IMR-90 (cell line): ENCODE results near the gene PLA2G2D. TPM values are rescaled to one million over a fixed set of nuclear protein-coding genes. Genes with fewer than 3 reads are reported as not detected.

Experiments
- ATAC-seq: fragments of 200-7000 bp; cut with Tn5 transposase; 2 replicates; pipeline ENCODE4 v1.9.1; 2020; ENCODE audit warnings: low read depth, mild to moderate bottlenecking, moderate library complexity
- BruUV-seq: library from RNA; stranded (reverse); fragments of 400-500 nt; replicated peaks from 2 replicates; lab custom pipeline; 2021; lab: Mats Ljungman, UMichigan
- CTCF ChIA-PET: fragments of 300-600 bp; formaldehyde crosslinking; extraction: SDS; loops from one replicate; lab custom pipeline; 2021; ENCODE audit warnings: antibody characterized with exemption; lab: Yijun Ruan, JAX
- POLR2A ChIA-PET: fragments of 300-600 bp; sonication (Branson Sonifier 250); formaldehyde crosslinking; loops from one replicate; lab custom pipeline; 2022; ENCODE audit warnings: antibody characterized with exemption; ENCODE audit not compliant: unreplicated experiment; lab: Charles Lee
- DNase-seq: peaks from one replicate; pipeline ENCODE4 v3.0.0; 2013
- H2AFZ ChIP-seq: replicated peaks from 2 replicates; pipeline ENCODE3; 2013; ENCODE audit warnings: low read length, mild to moderate bottlenecking; ENCODE audit not compliant: poor library complexity
- H2AK5ac ChIP-seq: 2 replicates; pipeline ENCODE4 v1.6.1; 2013; ENCODE audit warnings: low read depth, low read length, inconsistent platforms
- H2AK9ac ChIP-seq: replicated peaks from 2 replicates; pipeline ENCODE3; 2013; ENCODE audit warnings: mild to moderate bottlenecking, low read depth, low read length, moderate library complexity; ENCODE audit not compliant: poor library complexity
- H2BK120ac ChIP-seq: 2 replicates; pipeline ENCODE4 v1.6.1; 2013; ENCODE audit warnings: low read depth, low read length, inconsistent platforms
- H2BK15ac ChIP-seq: 3 replicates; pipeline ENCODE4 v1.6.1; 2013; ENCODE audit warnings: low read depth, low read length, inconsistent platforms
- H2BK20ac ChIP-seq: 2 replicates; pipeline ENCODE4 v1.6.1; 2013; ENCODE audit warnings: low read depth, mild to moderate bottlenecking, inconsistent platforms, low read length, moderate library complexity
- H2BK5ac ChIP-seq: 2 replicates; pipeline ENCODE4 v1.6.1; 2013; ENCODE audit warnings: mild to moderate bottlenecking, low read depth, low read length, inconsistent platforms; ENCODE audit not compliant: poor library complexity, severe bottlenecking
- H3K14ac ChIP-seq: replicated peaks from 2 replicates; pipeline ENCODE4 v1.6.1; 2013; ENCODE audit warnings: low read depth, low read length, inconsistent platforms
- H3K18ac ChIP-seq: 2 replicates; pipeline ENCODE4 v1.6.1; 2013; ENCODE audit warnings: low read depth, low read length, control low read depth
- H3K23ac ChIP-seq: 2 replicates; pipeline ENCODE4 v1.6.1; 2013; ENCODE audit warnings: low read depth, low read length, inconsistent platforms
- H3K27ac ChIP-seq: 2 replicates; pipeline ENCODE4 v1.5.1; 2013; ENCODE audit warnings: mild to moderate bottlenecking, control low read depth, low read length; ENCODE audit not compliant: insufficient read depth
- H3K27me3 ChIP-seq: 2 replicates; pipeline ENCODE4 v1.6.1; 2013; ENCODE audit warnings: low read length; ENCODE audit not compliant: control insufficient read depth, insufficient read depth
- H3K36me3 ChIP-seq: 2 replicates; pipeline ENCODE4 v1.6.1; 2013; ENCODE audit warnings: low read length, mixed read lengths; ENCODE audit not compliant: control insufficient read depth, insufficient read depth
- H3K4ac ChIP-seq: 2 replicates; pipeline ENCODE4 v1.6.1; 2013; ENCODE audit warnings: low read depth, low read length, inconsistent platforms
- H3K4me1 ChIP-seq: 2 replicates; pipeline ENCODE4 v1.6.1; 2013; ENCODE audit warnings: low read length, mixed read lengths; ENCODE audit not compliant: control insufficient read depth, insufficient read depth
- H3K4me2 ChIP-seq: 2 replicates; pipeline ENCODE4 v1.6.1; 2013; ENCODE audit warnings: low read depth, mild to moderate bottlenecking, control low read depth, low read length, moderate library complexity
- H3K4me3 ChIP-seq: 2 replicates; pipeline ENCODE4 v1.5.1; 2013; ENCODE audit warnings: low read depth, mild to moderate bottlenecking, control low read depth, low read length, moderate library complexity; ENCODE audit not compliant: insufficient read depth
- H3K56ac ChIP-seq: 2 replicates; pipeline ENCODE4 v1.6.1; 2013; ENCODE audit warnings: low read length, inconsistent platforms; ENCODE audit not compliant: insufficient read depth; ENCODE audit errors: extremely low read depth
- H3K79me1 ChIP-seq, 2 experiments: 2 replicates each; pipeline ENCODE4 v1.6.1; 2013; ENCODE audit warnings: low read length in 2 of 2, inconsistent platforms in 1 of 2, low read depth in 1 of 2
- H3K9ac ChIP-seq: 2 replicates; pipeline ENCODE4 v1.6.1; 2013; ENCODE audit warnings: low read depth, low read length, control low read depth
- H3K9me1 ChIP-seq: 2 replicates; pipeline ENCODE4 v1.6.1; 2013; ENCODE audit warnings: low read length, inconsistent platforms; ENCODE audit not compliant: insufficient read depth
- H3K9me3 ChIP-seq: 2 replicates; pipeline ENCODE4 v1.6.1; 2013; ENCODE audit warnings: low read length; ENCODE audit not compliant: control insufficient read depth, insufficient read depth
- H4K20me1 ChIP-seq: 2 replicates; pipeline ENCODE4 v1.6.1; 2013; ENCODE audit warnings: low read length, inconsistent platforms; ENCODE audit not compliant: insufficient read depth
- H4K5ac ChIP-seq: 2 replicates; pipeline ENCODE4 v1.6.1; 2013; ENCODE audit warnings: mild to moderate bottlenecking, low read depth, low read length, control low read depth
- H4K8ac ChIP-seq, 2 experiments: 2 replicates each; pipeline ENCODE4 v1.6.1; 2013; ENCODE audit warnings: low read depth in 2 of 2, low read length in 2 of 2, control low read depth in 1 of 2, inconsistent platforms in 1 of 2
- H4K91ac ChIP-seq: 2 replicates; pipeline ENCODE4 v1.6.1; 2013; ENCODE audit warnings: low read depth, low read length, inconsistent platforms; ENCODE audit not compliant: insufficient read depth
- BHLHE40 ChIP-seq: fragments of 150-350 bp; IDR thresholded peaks from 2 replicates; pipeline ENCODE4 v1.6.1; 2016; ENCODE audit warnings: mild to moderate bottlenecking, low read depth, low read length
- CHD1 ChIP-seq: IDR thresholded peaks from 2 replicates; pipeline ENCODE4 v1.6.1; 2012; ENCODE audit warnings: low read depth, low read length, improper control_type of control experiment
- CTCF ChIP-seq: conservative IDR thresholded peaks from 2 replicates; pipeline ENCODE4 v1.5.1; 2012; ENCODE audit warnings: mild to moderate bottlenecking, low read depth, low read length, improper control_type of control experiment
- MAFK ChIP-seq: IDR thresholded peaks from 2 replicates; pipeline ENCODE4 v1.6.1; 2012; ENCODE audit warnings: low read depth, low read length, improper control_type of control experiment
- MXI1 ChIP-seq: IDR thresholded peaks from 2 replicates; pipeline ENCODE4 v1.6.1; 2012; ENCODE audit warnings: low read depth, mild to moderate bottlenecking, low read length, moderate library complexity, borderline replicate concordance
- RAD21 ChIP-seq: IDR thresholded peaks from 2 replicates; pipeline ENCODE4 v1.6.1; 2012; ENCODE audit warnings: low read length, improper control_type of control experiment
- SMC3 ChIP-seq: fragments of 150-350 bp; IDR thresholded peaks from 2 replicates; pipeline ENCODE4 v1.6.1; 2016; ENCODE audit warnings: low read depth, mild to moderate bottlenecking, antibody characterized with exemption, low read length, moderate library complexity
- WGBS, 2 experiments: methylation state at CpG; one replicate each; pipeline versions ENCODE4 v1.1.5 to v1.1.7; 2013; ENCODE audit warnings: missing lambda C conversion rate in 2 of 2; ENCODE audit not compliant: insufficient read length in 1 of 2; ENCODE audit errors: extremely low coverage in 2 of 2; 5-methylcytosine and 5-hydroxymethylcytosine counted together
- dilution Hi-C: fragments of 300-500 bp; cut with HindIII; formaldehyde crosslinking; loops from one replicate; pipeline ENCODE4 v1.14.3; 2018; ENCODE audit warnings: low sequenced_read_pairs; ENCODE audit not compliant: unreplicated experiment
- in situ Hi-C: fragments of 300-500 bp; cut with MboI; formaldehyde crosslinking; loops from 3 replicates; pipeline ENCODE4 v1.14.3; 2019; ENCODE audit warnings: low sequenced_read_pairs, inconsistent platforms, mixed read lengths
- intact Hi-C: fragments of 100-400 bp; cut with micrococcal nuclease; formaldehyde crosslinking; loops from 2 replicates; pipeline ENCODE4 v1.10.0; 2022
- polyA plus RNA-seq, 3 experiments: library from polyadenylated mRNA; depleted of rRNA; stranded (reverse); fragments of >200 nt; gene quantifications; 2 replicates each; pipeline ENCODE4 v1.2.3, GENCODE V29; 2012; ENCODE audit warnings: low replicate concordance in 1 of 3
- total RNA-seq: library from RNA; depleted of rRNA; stranded (reverse); fragments of >200 nt; gene quantifications from 2 replicates; pipeline ENCODE4 v1.2.3, GENCODE V29; 2012

Gene PLA2G2D
- total and polyA plus RNA-seq, 2 of the 4 experiments (the other 2 are of a cell fraction), result not detected

GRCh38 chr1:20078711-20079110, 40.6 kb downstream of the PLA2G2D start:
- WGBS, 2 experiments, result 65% methylated on average over 2 of the region's 5 CpGs; no CpG with 5 or more reads in 1 of the 2 experiments

More at GRCh38 chr1:20078711-20079110, 40.6 kb downstream of the PLA2G2D start:
- H3K79me1 ChIP-seq, result no peaks in the 10 kb centered on the region
- H4K20me1 ChIP-seq, result no peaks in the 10 kb centered on the region
- H4K5ac ChIP-seq, result no peak overlapping the region
- intact Hi-C loops, result no loop called here
- H2BK20ac ChIP-seq, result no peak overlapping the region
- BruUV-seq, result no TSS peak
- ChIA-PET CTCF (no interaction called here), POLR2A (no interaction called here)
- H3K9ac ChIP-seq, result no peak overlapping the region
- ATAC-seq (no peak), DNase-seq (no peak)
- no peak overlapping the region for H2BK120ac ChIP-seq
- no peaks in the 10 kb centered on the region; the same call in 1 of the 2 replicates for H3K9me3 ChIP-seq
- H2BK15ac ChIP-seq, result no peak overlapping the region
- H2AK5ac ChIP-seq, result no peak overlapping the region
- no peak overlapping the region for H3K18ac ChIP-seq
- no peak overlapping the region for H4K8ac ChIP-seq
- dilution Hi-C loops, result no loop called here
- no peak overlapping the region for H3K4me2 ChIP-seq
- H2AFZ ChIP-seq, result no peak overlapping the region
- H3K27me3 ChIP-seq, result peaks cover 32% of the 10 kb centered on the region
- no peak overlapping the region for H2AK9ac ChIP-seq
- no peaks in the 10 kb centered on the region for H3K9me1 ChIP-seq
- TF ChIP-seq CTCF (no peak), SMC3 (no peak), BHLHE40 (no peak), RAD21 (no peak), MAFK (no peak), MXI1 (no peak), CHD1 (no peak)
- H4K91ac ChIP-seq, result no peak overlapping the region
- no peak overlapping the region for H2BK5ac ChIP-seq
- no peaks in the 10 kb centered on the region for H3K36me3 ChIP-seq
- H3K23ac ChIP-seq, result no peak overlapping the region
- H3K14ac ChIP-seq, result no peak overlapping the region
- H3K56ac ChIP-seq, result no peak overlapping the region
- in situ Hi-C loops, result no loop called here
- H3K4ac ChIP-seq, result no peak overlapping the region
- H3K4me3 ChIP-seq, result no peak overlapping the region
- no peaks in the 10 kb centered on the region for H3K4me1 ChIP-seq
- no peak overlapping the region for H3K27ac ChIP-seq
